AG20443 (cell line): ENCODE results near the gene C17orf50.

ENCODE experiments used
- DNase-seq: peaks from one replicate; pipeline ENCODE4 v3.0.0; 2012; ENCODE audit warnings: low spot score, mixed read lengths

C17orf50 gene

DNA sequence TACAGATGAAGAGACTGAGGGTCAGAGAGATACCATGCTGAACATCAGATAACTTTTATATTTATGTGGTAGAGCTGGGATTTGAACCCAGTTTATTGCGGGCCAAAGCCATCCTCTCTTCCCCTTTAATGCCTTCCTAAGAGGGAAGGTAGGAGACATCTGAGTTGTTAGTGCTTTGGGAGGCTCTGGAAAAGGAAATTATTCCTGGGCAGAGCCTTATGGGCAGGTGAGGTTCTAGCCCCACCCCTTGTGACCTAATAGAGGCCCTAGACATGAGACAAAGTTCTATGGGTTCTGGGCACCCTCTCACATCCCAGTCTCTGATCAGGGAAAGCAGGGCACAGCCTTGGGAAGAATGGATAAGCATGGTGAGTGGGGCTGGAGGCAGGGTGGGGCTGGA is at the start of gene C17orf50:
Gene C17orf50 (plus strand): TSS at position 301 of the 400 bp plus-strand sequence. CDS start 55 bp downstream, at position 356.
- no peak for DNase-seq

DNA sequence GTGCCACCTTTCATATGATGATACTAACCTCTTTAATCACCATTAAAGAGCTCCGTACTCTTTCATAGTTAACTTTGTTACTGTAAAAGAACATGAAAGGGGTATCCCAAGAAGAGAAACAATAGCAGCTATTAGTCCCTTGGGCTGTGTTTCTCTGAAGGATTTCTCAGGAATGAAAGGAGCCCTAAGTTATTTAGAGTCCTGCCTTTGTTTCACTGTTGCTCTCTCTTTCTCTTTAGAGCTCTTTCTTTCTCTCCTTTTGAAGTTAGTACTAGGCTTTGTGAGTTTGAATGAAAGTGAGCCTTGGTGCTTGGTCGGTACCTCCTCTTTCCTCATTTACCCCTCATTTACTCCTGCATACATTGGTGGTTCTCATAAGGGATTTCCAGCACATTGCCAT is 49.7 kb upstream of the C17orf50 start:
- no peak for DNase-seq

DNA sequence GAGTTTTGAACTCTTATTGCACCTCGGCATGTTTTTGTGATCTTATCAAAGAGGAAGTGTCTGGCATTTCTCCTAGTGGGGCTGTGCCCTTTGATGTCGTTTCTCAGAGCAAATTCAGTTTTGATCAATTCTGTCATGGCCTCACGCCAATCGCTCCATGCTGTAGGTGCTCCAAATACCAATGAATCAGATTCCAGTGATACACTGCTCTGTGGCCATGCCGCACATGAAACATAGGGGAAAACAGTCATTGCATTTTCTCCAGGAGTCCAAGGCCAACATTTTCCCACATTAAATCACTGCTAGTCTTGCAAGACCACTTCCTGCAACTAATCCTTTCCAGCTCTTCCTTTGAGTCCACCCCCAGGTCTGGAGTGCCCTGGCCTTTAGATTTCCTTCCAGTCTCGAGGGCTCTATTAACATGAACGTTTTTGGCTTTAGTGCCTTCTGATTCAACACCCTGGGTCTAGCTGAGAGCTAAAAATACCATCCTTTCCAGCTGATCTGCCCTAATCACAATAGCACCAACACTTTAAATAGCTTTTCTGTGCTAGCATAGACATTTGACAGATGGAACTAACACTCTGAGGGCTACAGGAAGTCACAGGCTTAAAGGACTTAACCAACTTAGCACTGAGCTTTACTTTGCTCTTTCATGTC is 47.5 kb upstream of the C17orf50 start:
- DNase-seq: peak; percentile 77

DNA sequence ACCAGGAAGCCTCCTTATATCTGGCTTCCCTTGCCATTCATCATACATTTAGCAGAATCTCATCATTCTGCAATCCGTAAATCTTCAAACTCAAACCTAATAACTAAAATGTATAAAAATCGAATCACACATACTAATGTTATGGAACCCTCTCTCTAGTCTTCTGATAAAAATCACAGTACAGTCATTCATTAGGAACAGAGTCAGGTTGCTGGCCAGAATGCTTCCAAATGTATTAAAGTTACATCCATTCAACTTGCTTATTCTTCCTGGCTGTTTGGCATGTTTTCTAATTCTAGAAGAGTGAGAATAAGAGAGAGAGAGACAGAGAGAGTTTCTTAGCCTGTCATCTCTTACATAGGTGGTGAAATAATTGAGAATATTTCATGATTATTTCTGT is 45.7 kb upstream of the C17orf50 start:
- DNase-seq: no peak

DNA sequence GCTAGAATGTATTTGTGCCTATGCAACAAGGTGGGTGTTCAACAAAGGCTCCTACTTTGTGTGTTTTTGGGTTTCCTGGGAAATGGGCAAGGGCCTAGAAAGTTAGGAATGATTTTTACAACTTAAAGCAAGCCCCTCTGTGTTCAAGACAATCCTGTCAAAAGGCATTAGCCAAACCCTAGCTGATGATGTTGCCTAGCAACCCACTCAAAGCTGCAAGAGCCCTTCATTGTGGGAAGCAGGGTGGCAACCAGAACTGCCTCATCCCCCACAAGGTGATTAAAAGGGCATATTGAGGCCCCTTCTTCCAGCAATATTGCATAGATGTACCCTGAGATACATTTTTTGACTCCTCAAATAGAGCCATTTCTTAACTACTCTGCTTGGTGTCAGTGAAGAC is 45.3 kb upstream of the C17orf50 start:
- DNase-seq: no peak

DNA sequence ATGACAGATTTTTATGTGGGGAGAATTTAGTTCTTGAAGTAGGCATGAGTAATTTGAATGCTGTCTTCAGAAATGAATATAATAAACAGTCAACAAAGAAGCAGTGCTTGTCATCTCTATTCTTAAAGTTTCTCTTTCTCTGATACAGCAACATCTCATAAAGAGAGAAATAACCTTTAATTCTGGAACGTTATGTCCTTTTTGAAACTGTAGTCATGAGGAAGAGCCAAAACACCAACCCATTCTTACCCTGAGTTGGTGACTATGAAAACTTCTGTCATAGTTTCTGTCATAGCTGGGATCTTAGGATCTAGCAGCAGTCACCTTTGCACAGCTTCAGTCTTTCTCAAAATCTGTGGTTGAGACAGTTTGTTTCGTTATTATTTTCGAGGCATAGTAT is 44.5 kb upstream of the C17orf50 start:
- DNase-seq: no peak

DNA sequence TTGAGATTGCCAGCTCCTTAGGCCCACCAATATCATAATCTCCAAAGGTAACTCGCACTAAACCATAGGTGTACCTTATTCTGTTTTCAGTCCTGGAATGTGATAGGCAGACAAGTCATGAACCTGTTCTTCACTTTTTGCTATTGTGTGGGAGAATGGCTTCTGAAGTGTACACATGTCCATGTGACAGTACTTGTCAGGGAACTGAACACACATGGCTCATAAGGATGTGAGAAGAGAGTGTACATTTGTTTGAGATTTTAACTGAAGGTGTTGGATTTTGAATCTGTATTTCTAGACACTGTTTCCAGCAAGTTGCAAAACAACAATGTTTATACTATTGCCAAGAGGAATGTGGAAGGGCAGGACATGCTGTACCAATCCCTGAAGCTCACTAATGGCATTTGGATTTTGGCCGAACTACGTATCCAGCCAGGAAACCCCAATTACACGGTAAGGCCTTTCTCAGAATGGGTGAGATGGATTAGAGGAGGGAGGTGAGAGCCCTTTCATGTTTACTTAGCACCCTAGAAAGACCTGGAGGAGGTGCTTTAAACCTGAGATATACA is 43.7 kb upstream of the C17orf50 start:
- no peak for DNase-seq

DNA sequence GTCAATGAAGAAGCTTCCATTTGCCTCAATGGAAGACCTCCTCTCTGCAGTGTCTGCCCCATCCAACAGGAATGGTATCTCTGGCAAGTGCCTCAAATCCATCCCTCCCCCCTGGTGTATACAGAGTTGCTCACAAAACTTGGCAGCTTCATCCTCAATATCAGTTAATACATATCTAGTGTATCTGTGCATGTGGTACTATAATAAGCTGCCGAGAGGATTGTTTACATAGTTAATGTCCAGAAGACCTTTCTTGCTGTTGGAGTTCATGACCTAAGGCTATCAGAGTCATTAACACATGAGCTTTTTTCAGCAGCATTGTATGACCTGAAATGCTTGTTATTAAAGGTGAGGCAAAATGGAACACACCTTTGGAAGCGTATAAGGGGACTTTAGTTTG is 43.2 kb upstream of the C17orf50 start:
- DNase-seq: no peak

DNA sequence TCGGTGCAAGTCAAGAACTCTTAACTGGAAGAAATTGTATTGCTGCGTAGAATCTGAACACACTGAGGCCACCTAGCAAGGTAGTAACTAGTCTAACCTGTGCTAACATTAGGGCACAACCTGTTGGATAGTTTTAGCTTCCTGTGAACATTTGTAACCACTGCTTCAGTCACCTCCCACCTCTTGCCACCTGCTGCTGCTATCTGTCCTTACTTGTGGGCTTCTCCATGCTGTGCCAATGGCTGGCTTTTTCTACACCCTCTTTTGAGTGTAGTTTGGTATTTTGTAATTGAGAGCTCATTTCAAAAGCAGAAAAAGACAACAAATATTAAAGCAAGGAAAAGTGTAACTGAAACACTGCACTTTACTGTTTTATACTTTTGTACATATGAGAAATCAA is 37.0 kb upstream of the C17orf50 start:
- DNase-seq: no peak

DNA sequence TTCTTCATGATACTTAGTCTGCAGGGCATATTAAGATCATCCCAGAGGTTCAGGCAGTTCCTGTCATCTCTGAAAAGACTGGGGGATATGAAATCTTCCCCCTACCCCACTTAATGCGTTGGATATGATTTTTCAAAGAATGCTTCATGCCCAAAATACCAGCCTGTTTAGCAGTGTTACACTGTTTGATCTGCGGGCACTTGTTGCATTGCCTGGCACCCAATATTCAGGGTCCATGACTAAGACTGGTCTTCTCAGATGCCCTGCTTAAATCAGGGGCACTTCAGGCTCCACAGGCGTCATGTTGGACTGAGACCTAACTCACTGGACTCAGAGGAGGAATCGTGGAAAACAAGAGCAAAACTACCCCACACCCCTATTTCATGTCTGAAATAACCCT is 35.6 kb upstream of the C17orf50 start:
- DNase-seq: no peak

DNA sequence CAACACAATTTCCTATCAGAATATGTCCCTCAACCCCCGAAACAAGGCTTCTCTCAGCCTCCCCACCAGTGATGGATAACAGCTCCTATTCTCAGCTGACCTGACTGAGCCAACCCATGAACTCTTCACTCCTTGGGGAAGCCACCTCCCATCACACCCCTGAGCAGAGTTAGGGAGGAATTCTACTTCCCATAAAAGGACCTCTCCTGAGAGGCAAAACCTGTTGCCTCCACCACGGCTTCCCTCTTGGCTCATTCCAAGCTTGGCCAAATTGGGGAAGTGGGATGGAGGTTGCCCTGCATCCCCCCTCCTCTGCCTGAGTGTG is 34.9 kb upstream of the C17orf50 start:
- DNase-seq: peak; percentile 11

DNA sequence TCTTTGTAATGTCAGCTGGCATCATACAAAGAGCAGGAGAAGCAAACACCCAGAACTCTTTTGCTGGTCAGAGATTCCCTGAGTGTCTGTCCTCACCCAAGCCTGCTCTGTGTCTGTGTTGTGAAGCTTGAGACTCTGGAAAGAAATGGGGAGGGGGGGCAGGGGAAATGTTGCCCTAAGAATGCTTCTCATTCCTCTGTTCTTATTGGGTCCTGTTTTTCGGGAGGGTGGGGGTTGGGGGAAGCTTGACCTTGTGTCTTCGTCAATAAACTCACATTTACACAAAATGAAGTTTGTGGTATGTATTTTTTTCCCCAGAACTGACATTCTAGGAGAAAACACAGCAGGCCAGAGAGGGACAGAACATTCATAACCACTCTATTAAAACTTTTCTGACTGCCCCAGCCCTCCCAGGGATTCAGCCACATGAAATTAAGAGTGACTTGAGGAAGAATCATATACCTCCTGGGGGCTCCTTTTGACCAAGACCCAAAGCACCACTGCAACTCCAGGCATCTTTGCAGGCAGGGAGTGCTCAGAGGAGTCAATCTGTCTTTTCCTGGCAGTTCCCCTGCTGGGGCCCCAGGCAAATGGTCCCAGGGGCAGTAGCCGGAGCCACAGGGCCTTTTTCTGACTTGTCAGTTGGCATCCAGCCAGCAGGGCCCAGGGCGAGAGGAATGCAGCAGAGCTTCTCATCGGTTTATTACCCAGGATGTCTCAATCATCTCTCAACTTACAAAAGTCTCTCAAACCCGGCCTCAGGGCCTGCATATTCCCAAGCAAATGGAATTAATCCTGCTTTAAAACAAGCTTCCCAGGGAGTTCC is 34.3 kb upstream of the C17orf50 start:
- DNase-seq: peak; percentile 87

DNA sequence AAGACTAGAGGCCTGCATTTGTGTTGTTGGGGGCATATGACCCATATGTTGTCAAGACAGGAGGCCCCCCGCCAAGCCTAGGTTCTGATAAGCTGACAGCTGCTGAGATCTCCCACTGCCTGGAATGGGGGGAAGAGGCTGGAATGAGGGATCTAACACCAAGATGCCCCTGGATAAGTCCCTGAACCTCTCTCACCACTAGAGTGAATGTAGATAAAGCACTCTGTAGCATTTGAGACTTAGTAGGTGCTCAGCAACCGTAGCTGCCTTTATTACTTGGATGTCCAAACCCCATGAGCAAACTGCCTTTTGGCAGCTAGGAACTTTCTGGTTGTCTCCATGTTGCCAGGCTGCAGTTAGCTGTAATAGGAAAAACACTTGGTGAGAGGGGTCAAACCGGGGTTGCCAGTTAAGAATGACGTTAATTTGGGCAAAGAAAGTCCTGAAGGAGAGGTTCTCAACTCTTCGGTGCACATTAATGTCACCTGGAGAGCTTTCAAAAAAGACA is 33.7 kb upstream of the C17orf50 start:
- peak; percentile 8 for DNase-seq

DNA sequence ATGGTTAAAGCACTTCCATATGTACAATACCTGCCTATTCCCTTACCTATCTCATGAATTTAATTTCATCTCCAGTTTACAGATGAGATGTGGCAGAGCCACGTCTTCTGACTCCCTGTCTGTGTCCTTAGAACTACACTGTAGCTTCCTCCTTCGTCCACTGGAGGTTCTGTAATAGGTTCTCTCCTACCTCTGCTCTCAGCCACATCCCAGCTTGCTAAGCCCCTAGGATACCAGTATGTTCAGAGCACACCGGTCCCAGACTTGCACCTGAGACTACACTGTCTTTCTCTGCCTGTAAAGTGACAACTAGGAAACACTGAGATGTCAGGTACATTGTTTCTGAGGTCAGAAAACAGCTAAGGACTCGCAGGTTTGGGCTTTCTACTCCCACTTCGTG is 33.1 kb upstream of the C17orf50 start:
- no peak for DNase-seq

DNA sequence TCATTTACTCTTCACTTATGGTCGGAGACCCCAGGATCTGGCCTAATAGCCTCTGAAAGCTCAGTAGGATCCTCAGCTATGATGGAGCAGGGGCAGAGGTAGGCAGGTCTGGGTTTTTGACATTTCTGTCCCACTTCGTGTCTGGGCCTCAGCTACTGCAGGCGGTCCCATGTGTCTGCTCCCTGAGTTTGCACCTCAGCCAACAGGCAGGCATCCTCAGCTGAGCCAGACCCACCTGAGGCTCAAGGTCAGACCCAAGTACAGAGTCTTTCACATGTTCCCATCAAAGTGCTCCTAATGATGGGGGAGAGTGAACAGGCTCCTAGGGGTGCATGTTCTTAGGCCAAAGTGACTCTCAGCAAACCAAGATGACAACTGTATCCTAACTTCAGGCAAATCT is 32.1 kb upstream of the C17orf50 start:
- DNase-seq: no peak

DNA sequence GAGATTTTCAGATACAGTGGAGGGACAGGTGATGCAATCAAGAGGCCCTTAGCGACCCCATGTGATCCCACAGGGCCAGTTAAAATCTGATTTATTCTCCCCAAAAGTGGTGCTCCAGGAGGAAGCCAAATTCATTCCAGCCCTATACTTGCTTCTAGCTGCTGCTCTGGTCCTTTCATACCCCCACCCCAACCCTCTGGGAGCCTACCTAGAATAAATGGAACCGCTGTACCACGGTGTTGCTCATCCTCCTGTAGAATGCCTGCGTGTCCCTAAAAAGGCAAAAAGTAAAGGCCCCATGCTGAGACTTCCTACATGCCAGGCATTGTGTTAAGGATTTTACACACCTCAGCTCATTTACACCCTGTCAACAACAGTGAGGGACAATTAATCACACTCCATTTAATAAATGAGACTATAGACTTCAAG is 31.3 kb upstream of the C17orf50 start:
- no peak for DNase-seq

DNA sequence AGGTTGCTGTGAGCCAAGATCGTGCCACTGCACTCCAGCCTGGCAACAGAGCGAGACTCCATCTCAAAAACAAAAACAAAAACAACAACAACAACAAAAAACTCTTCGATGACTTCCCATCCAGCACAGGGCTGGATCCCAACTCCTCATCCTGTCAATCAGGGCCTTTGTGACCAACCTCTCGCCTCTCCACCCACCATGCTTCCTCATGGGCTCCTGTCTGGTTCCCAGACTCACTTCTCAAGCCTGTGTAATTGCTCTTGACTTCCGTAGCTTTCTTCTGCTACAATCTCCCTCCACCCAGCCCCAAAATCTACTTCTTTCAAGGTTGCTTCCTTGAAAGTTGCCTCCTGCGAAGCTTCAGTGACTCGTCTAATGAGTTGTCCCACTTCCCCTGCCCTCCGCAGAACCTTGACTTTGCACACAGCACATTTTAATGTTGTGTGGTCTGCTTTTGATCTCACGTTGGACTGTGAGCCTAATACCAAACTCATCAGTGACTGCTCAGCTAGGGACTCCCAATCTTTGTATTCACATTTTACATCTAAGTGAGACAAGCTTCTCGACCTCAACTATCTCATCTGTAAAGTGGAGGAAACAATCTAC is 30.2 kb upstream of the C17orf50 start:
- DNase-seq: no peak

DNA sequence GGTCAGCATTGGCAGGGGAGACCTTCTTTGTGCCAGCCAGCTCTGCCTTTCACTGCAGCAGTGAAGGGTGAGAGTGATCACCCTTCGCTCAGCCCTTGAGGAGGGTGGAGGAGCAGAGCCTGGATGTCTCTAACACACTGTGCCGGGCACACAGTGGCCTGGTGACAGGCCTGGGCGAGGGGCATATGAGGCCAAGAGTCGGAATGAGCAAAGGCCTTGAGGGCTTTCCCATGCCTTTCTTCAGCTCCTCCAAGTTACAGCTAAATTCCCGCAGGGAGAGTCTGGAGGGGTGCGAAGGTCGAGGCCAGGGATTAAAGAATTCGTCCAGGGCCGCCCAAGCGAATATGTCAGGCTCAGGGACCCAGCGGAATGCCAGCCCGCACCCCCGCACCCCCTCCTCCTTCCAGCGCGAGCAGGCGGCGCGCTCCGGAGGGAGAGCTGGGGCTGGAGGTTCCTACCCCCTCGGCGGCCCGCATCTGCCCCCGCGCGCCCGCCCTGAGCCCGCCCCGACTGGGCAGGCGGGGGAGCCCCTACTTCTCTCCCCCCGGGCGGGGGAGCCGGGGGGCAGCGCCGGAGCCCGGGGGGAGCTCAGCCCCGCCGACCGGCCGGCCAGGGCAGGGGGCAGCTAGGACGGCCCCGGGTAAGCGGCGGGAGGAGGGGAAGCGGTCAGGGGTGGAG is 29.3 kb upstream of the C17orf50 start, which contains the start of gene RASL10B:
Gene RASL10B (plus strand): TSS at position 401 of the 678 bp plus-strand sequence. CDS start 3,546 bp downstream, outside the sequence.
- peak; percentile 90 for DNase-seq

DNA sequence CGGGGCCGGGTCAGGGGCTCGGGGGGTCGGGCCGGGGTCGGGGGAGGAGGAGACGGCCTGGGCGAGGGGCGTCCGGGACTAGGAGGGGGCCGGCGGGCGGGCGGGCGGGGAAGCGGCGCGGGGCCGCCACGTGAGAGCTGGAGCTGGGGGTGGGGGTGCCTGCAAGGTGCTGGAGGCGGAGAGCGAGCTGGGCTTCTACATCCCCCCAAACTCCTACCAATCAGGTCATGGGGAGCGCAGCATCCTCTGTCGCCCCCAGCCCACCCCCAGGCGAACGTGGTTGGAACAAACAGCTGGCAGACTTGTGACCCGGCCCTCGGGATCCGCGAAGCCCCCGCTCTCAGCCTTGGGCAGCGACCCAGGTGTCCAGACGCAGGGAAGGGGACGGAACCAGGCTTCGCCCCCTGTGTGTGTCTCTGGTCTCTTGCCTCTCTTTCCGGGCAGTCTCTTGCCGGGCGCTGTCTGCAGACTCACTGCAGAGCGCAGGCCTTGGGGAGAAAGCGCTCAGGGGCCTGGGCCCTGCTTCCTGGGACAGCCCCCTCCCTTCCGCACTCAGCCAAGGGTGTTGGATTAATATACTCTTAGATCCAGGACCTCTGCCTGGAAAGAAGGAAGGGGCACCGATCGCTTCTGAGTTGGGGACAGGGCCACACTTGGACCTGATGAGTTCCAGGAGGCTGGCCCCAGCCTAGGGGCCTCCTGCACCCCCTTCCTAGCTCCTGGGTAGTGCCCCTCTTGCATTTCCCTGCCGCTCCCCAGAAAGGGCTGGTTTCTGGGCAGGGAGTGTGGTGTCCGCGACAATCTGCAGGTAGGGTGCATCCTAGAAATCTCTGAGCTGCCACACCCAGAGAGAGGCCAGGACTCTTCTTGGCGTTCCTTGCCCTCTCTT is 28.5 kb upstream of the C17orf50 start:
- no peak for DNase-seq

DNA sequence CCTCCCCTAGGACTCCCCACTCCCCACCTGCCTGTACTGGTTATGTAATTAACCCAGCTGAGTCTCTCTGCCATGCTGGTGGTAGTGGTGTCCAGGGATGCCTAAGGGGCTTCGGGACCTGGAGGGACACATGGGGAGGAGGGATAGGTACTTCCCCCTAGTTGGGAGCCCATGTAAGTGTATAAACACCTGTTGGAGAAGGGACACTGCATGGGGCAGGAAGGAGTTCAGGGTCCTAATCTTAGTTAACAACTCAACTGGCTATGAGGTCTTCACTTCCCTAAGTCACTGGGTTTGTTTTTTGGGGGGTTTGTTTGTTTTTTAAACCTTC is 27.9 kb upstream of the C17orf50 start:
- DNase-seq: no peak

DNA sequence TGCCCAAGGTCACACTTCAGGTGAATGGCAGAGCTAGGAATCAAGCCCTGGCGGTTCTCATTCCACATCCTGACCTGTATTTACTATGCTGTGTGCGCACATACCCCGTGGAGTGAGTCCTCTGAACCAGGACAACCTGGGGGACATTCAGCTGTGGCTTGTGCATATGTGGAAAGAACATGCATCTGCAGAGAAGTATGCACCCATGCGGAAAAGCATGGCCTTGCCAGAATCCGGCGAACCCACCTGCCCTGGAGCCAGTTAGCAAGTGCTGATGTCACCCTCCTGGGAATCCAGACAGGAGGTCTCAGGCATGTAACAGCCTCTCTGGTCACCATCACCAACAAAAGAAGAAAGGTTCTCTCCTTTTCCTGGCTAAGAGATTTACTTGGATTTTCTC is 27.3 kb upstream of the C17orf50 start:
- no peak for DNase-seq
